GM19043 (cell line): Measurements from ENCODE around the gene CDC42BPG.
A peak's percentile ranks its signal among the peaks of the same experiment; 100 is the strongest.

Source experiments
- ATAC-seq: cut with Tn5 transposase; IDR thresholded peaks from one replicate; pipeline ENCODE4 v1.9.1; 2021; ENCODE audit warnings: low read depth; ENCODE audit not compliant: unreplicated experiment

The CDC42BPG gene

DNA sequence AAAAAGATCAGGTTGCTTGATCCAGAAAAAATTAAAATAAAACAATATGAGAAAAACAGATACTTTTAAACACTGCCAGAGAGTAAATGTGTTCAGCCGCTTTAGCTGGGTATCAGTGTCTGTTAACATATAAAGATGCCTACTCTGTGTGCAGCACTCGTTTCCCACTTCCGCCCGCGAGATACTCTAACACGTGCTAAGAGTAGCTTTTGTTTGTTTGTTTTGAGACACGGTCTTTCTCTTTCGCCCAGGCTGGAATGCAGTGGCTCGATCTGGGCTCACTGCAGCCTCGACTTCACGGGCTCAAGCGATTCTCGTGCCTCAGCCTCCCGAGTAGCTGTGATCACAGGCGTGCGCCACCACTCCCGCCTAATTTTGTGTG, 33.6 kb downstream of the CDC42BPG start:
- no peak for ATAC-seq

DNA sequence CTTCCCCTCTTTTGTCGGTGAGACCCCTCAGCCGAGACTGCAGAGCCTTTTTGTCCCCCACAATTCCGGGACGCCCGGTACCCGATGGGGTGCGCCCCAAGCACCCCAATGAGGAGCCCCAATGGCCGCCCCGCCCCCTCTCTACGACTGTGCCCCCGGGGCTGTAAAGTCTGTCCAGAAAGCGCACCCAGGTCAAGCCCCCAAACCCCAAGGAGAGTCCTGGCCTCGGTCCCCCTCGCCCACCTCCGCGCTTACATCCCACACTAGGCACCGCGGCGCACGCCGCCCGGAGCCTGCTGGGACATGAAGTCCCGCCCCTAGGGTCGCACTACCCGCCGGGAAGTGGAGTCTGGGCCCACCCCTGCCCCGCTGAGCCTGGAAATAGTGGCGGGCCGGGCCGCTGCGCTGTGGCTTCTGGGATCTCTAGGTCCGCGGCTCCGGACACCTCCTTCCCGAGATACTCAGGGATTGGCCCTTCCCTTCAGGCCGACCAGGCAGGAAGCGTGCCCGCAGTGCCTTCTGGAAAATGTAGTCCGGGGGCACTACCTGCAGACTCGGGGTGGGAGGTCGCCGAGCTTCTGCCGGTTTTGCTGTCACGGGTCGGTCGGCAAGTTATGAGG, 34.1 kb downstream of the CDC42BPG start, which contains the start of gene MEN1:
Gene MEN1, minus strand, starts transcription at position 281 of the 620 bp plus-strand sequence. CDS start 442 bp downstream, outside the sequence.
- ATAC-seq: peak; percentile 57

DNA sequence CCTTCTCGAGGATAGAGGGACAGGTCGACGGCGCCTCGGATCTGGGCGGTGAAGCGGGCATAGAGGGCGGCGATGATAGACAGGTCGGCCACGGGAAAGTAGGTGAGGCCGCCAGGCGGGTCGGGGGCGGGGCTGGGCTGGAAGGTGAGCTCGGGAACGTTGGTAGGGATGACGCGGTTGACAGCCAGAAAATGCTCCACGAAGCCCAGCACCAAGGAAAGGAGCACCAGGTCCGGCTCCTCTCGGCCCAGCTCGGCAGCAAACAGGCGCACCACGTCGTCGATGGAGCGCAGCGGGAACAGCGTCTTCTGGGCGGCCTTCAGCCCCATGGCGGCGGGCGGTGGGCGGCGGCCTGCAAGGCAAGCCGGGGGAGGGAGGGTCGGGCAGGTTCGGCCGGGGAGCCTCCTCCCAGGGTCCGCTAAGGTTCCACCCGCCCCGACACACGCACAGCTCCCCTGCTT, 34.6 kb downstream of the CDC42BPG start:
- no peak for ATAC-seq

DNA sequence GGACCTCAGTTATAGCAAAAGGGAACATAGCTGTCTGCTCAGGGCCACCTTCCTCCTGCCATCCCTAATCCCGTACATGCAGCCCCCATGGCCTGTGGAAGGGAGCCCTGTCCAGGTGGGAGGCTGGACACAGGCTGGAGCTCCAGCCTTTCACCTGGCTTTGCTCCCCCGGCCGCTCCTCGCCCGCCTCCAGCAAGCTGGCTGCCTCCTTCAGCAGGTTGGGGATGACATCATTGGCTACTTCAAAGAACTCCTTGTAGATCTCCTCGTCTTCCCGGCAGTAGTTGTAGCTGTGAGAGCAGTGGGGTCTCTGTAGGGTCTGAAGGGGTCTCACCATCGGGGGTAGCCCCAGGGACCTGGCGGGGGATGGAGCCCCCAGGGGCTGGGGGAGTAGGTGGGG, 39.0 kb downstream of the CDC42BPG start:
- ATAC-seq: no peak

DNA sequence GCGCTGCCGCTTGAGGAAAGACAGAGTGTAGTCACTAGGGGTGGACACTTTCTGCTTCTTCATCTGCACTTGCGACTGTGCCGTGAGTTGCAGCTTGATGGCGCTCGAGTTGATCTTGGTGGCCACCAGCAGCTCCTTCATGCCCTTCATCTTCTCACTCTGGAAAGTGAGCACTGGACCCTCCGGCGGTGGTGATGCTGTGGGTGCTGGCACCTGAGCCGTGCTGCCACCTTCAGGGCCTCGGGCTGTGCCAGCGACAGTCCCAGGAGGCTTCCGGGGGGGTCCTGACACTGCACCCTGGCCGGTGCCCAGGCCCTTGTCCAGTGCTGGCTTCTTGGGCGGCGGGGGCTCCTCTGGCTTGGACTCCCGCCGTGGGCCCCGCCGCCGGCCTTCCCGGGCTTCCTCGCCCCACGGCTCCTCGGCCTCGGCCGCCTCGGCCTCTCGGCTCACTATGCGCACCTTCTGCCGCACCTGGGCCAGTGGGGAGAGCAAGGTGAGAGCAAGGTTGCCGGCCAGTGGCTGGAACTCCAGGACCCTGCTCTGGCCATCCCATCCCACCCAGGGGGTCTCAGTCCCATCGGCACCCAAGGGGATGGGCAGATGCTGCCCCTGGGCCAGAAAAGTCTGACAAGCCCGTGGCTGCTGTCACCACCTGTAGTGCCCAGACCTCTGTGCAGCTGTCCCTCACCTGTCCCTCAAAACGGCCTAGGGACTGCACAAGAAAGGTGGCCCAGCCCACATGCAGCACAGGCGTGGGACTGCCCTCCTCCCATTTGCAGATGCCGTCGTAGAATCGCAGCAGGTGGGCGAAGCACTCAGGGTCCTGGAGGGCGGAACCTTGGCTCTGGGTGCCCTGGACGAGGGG, 39.9 kb downstream of the CDC42BPG start:
- no peak for ATAC-seq

DNA sequence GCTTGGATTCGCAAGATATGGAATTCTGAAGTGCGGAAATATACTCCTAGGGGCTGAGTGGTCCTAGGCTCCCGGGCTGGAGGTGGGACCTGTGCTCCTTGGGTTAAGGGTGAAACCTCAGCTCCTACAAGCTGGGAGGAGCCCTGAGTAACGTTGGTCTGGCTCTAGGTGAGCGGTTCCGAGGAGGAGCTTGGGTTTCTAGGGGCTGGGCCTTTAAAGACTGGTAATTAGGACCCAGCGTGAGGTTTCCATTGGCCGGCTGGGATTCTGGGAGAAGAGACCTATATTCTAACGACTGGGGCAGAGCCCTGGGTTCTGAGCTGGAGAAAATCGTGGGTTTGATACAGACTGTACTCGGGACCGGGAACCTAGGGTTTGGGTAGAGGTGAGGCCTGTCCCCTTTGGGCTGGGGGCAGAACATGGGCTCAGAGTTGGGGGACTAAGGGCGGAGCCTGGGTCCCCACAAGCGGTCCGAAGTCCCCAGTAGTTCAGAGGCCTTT, 40.6 kb downstream of the CDC42BPG start:
- no peak for ATAC-seq

DNA sequence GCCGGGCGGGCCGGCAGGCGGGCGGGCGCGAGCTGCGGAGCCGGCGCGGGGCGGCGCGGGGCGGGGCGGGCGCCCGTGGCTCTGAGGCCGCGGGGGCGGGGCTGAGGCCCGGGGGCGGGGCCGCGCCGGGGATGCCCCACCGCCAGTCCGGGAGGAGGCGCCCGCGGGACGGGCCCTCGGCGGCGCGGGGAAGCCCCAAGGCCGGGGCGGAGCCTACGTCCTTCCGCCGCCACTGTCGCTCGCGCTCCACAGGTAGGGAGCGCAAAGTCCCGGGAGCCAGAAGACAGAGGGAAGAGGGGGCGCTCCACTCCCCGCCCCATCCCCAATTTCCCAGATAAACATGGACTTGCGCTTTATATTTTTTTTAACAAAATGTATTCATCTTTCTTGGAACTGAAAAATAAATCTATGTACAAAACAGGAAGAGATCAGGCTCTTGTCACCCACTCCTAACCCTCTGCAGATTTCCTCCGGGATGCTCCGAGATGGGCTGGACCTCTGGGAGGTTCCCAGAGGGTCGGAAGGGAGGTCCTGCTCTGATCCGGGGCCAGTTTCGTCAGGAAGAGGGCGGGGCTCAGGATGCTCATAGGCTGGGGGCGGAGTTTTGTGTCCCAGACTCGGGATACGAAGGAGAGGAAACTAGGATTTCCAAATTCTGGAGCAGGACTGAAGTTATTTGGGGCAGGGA, 41.2 kb downstream of the CDC42BPG start, which contains the start of gene MAP4K2:
Gene MAP4K2, minus strand, starts transcription at position 57 of the 688 bp plus-strand sequence. CDS start 65 bp downstream, outside the sequence.
- ATAC-seq: no peak

DNA sequence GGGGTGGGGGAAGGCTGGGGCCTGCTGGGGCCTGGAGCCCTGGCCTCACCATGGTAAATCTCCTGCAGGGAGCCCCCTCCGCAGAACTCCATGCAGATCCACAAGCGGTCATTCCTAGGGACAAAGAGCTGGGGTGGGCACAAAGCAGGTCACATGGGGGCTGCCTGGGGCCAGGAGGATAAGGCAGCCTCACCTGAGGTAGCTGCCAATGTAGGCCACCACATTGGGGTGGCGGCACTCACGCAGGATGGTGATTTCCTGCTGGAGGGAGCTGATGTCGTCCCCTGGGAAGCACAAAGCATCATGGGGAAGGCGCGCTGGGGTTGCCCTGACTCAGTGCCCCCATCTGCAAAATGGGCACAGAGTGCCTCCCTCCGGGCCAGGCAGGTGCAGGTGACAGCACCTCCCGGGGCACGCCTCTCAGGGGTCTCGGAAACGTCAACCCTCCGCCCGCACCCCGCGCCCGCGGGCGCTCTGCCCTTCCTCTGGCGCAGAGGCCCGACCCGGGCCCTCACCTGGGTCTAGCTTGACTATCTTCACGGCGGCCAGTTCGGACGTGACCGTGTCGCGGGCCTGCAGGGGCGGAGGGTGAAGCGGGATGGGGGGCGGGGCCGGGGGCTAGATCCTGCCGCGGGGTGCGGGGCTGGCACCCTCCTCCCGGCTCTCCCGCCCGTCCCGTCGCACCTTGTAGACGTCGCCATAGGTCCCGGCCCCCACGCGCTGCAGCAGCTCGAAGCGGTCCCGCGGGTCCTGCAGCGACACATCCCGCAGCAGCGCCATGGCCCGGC, 41.9 kb downstream of the CDC42BPG start:
- no peak for ATAC-seq

DNA sequence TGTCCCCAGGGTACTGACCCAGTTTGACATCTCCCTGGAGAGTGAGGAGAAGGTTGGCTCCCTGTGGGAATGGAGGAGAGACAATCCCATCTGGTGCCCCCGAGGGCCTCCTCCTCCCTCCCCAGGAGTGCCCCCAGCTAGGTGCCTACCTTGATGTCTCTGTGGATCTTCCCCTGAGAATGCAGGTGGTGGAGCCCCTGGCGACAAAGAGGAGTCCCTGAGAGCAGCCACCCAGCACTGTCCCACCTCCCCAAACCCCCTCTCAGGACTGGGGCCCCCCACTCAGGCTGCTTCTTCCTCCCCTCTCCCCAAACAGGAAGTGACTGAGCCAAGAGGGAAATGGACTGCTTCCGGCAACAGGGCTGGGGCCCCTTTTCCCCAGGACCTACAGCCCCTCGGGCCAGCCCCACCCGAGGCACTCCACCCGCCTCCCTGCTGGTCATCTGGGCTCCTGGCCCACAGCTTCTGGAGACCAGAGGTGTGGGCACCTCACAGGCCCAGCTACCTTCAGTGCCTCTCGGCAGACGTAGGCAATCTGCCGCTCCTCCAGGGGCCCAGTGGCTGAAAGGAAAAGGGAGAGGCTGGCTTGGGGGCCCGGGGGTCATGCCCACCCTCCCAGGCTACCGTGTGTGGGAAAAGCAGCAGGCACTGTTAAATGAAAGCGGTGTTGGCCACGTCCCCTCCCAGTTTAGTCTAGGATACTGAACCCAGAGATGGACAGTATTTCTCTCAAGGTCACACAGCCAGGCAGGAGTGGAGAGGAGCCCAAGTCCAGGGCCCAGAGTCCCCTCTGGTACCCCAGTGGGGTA, 42.7 kb downstream of the CDC42BPG start:
- ATAC-seq: no peak

DNA sequence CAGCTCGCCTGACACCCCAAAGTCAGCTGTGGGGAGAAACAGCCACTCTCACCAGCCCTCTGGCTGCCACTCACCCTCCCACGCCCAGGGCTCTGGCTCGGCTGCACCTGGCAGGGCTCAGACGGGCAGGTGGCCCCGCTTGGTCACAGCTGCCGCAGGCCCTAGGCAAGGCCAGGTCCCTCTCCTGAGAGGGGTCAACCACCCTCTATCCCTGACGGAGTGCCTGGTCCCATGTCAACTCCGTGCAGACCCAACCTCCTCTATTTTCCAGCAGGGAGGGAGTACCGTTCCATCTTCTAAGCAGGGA, 43.3 kb downstream of the CDC42BPG start:
- no peak for ATAC-seq

DNA sequence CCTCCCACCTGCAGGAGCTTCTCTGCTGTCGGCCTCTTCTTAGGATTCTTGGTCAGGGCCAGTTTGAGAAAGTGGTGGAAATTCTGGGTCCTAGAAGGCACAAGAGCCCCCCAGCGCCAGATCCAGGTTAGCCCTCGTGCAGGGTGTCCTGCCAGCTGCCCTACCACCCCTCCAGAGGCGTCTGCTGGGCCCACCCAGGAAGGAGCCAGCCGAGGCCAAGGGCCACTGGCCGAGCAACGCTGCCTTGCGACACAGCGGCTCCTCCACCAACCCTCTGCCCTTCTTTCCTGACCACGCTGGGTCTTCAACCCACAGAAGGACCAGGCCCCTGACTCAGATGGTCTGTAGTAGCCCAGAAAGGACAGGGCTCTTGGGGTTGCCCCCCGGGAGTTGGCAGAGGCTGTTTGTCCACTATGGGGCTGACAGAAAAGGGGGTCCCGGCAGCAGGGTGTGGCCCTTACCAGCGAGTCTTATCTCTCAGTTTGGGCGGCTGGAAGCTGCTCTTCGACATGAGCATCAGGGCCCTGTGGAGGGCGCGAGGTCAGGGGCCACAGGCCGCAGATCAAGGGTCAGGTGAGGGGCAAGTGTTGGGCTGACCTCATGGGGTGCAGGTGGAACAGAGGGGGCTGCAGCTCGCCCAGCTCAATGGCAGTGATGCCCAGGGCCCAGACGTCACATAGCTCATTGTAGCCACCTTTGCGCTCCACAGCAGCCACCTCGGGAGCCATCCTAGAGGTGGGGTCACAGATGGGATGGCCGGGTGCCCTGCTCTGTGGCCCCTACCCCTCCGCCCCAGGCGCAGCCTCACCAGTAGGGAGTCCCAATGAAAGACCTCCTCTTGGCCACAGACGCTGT, 43.9 kb downstream of the CDC42BPG start:
- no peak for ATAC-seq

DNA sequence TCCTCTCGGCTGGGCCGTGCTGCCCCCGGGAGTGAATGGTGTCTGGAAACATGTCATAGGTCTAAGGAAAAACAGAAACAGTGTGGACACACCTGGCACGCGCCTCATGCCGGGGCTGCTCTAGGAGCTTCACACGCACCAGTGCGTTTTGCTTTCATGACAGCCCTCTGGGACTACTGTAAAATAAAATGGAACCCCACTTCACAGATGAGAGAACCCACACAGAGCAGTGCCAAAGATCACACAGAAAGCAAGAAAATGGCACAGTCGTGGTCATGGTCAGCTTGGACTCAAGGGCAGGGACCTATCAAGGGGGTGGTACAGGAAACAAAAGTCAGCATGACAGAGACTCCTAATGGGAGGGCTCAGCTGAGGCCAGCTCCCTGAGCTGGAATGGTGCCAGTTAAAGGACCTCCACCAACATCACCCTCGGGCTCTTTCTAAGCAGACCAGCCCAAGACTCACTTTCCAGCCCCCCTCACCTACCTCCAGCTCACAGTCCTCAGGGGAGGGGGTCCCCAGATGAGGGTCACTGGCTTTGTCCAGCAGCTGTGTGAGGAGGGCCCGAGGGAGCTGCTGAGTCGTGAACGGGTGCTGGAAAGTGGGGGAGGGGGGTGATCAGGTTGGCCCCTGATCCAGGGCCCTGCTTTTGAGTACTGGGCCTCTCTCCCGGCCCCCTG, 44.7 kb downstream of the CDC42BPG start:
- no peak for ATAC-seq

DNA sequence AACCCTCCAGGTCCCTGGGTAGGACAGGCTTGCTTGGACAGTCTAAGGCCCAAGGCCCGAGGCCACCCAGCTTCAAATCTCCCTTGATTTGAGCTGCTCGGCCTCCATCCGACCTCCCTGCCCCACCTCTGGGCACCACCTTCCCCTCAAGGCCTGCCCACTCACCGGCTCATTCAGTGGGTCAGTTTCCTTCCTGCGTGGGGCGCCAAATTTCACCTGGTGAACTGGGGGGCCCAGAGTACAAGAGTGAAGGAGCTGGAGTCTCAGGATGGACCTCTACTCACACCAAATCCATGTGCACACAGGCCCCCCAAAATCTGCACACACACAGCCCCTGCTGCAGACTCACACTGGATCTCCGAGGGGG, 45.2 kb downstream of the CDC42BPG start:
- ATAC-seq: no peak

DNA sequence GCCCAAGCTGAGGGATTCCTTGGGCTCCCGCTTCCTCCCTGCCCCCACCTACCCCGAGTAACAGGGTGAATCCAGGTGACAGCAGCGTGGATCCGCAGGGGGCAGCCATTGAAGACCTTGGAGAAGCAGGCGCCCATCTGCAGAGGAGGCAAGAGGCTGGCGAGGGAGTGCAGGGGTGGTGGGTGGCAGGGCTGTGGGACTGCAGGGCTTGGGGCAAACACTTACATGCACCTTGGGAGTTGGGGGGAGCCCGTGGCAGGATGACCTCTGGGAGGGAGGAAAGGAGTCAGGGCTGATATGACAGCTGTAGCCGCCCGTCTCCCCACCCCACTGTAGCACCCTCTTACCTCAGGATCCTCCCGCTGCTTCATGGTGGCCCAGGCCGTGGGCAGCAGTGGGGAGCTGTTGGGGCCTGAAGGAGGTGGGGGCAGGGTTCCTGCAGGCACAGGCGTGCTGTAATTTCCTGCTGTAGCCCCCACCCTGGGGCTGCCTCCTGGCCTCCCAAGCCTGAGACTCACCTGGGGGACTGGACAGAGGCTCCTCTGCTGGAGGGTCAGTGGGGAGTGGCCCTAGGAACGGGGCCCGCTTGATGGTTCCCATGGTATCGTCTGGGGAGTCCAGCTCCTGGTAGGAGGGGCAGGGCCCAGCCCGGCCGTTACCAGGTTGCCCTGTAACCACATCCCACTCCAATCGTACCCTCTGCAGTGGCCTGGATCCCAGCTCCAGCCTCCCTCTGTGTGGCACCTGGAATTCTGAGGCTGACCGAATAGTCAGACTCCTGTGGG, 47.5 kb downstream of the CDC42BPG start:
- no peak for ATAC-seq

DNA sequence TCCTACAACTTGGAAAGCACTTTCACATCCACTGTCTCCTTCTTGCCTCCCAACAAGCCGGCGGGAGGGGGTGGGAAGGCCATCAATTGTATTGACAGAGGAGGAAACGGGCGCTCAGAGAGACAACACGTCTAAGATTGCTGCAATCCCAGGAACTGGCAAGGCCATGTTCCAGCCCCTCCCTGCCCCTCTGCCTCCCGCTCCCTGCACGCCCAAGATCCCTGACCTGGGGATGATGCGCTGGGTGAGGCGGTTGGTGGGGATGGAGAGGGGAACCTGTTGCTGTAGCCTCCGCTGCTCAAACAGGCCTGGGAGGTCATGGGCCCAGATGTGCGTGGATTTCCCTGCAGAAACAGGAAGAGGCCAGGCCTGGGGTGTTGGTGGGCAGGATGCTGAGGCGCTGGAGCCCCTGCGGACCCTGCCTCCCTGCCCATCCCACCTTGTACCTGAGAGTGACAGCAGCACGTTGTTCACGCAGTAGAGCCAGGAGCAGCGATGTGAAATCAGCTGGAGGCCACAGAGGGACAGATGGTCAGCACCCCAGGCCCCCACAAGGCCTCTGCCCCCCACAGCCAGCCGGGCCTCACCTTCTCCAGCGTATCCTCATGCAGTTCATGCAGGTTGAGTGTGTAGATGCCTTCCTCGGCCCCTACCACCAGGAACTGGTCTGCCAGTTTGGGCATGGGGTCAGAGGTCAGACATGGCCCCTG, 48.3 kb downstream of the CDC42BPG start:
- no peak for ATAC-seq

DNA sequence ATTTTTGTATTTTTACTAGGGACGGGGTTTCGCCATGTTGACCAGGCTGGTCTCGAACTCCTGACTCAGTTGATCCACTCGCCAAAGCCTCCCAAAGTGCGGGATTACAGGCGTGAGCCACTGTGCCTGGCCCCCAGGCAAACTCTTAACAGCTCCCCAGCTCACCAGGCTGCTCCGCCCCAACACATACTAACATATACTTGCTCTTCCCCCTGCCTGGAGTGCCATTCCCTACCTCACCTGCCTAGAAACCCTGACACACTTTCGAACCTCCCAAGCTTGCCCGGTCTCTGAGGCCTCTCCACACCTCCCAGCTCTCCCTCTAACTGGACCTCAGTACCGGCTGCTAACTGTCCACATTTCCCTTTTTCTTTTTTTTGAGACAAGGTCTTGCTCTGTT, 49.9 kb downstream of the CDC42BPG start:
- ATAC-seq: no peak
